Islet precursor cell (in vitro differentiated cells): ENCODE results near the gene TMEM43.
A peak's percentile ranks its signal among the peaks of the same experiment; 100 is the strongest.

Experiments used
- DNase-seq: peaks from one replicate; pipeline ENCODE4 v3.0.0-alpha.2; 2018

The TMEM43 gene

DNA sequence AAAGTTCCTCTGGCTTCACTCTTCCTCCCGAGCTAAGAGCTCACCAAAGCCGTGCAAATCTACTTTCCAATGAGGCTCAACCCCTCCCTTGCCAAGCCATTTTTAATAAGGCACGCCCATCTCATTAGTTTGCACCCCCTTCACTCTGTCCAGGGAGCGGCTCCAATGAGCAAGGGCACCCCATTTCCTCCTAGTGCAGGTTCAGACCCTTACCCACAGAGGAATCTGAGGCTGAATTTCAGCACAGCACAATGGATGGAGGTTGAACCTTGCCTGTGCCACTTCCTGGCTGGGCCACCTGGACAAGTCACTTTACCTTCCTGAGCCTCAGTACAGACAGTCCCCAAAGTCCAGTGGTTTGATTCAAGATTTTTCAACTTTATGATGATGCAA is 28.1 kb downstream of the TMEM43 start:
- DNase-seq = no peak

DNA sequence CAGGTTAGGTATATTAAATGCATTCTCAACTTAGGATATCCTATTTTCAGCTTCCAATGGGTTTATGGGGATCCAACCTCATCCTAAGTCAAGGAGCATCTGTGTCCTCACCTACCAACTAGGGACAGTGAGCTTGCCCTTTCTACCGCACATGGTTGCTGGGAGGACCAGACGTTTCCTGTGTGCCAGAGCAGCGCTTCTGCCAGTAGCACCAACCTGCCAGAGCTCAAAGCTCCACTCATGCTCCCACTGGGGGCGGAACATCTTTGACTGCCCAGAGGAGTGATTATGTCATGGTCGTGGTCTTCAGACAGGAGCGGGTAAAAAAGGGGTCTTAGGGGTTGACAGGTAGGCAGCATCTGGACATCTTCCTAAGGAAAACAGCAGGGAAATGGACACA is 28.8 kb downstream of the TMEM43 start:
- peak; percentile 35 for DNase-seq

DNA sequence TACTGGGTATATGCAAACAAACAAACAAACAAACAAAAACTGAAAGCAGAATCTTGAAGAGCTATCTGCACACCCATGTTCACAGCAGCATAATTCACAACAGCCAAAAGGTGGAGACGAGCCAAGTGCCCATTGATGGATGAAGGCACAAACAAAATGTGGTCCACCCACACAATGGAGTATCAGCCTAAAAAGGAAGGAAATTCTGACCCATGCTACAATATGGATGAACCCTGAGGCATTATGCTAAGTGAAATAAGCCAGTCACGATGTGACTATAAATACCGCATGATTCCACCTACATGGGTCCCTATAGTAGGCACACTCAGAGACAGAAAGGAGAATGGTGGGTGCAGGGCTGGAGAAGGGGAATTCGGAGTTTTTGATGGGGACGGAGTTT is 29.4 kb downstream of the TMEM43 start:
- peak; percentile 18 for DNase-seq

DNA sequence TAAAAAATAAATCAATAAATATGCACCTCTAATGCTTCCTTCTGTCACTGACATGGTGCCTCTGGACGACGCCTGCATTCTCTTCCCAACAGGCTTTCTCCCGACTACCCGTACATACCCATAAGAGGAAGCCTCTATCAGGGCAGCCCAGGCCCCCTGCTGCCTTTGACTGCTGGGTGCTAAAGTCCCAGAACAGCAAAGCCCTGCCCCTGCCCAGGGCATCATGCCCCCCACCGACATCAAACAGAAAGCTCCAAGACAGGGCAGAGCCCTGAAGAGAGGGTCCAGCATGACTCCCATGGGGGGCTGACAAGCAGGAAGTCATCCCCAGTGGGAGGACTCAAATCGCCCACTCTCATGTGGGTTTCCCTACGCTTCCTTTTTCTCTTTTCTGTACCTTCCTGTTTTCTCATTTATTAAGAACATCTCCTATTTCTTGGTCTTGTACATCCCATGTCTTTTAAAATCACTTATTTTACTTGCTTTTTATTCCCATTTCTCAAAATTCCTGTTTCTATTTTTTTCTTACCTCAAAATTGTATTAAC is 30.1 kb downstream of the TMEM43 start:
- DNase-seq = peak; percentile 49

DNA sequence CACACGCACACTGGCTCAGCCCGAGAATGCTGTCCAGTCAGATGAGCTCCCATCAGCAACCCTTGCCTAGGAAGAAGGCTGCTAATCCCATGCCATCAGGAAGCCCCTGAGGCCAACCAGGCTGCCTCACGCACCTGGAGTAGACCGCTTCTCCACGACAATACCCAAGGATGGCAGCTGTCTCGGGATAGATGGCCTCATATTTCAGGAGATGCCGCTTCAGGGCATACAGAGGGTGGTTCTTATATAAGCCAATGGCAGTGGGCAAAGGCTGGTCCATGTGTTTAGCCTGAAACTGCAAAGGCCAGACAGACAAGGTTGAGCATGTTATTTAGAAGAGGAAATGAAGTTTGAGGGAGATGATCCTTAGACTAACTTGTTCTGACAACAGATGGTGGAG is 31.3 kb downstream of the TMEM43 start:
- DNase-seq = no peak

DNA sequence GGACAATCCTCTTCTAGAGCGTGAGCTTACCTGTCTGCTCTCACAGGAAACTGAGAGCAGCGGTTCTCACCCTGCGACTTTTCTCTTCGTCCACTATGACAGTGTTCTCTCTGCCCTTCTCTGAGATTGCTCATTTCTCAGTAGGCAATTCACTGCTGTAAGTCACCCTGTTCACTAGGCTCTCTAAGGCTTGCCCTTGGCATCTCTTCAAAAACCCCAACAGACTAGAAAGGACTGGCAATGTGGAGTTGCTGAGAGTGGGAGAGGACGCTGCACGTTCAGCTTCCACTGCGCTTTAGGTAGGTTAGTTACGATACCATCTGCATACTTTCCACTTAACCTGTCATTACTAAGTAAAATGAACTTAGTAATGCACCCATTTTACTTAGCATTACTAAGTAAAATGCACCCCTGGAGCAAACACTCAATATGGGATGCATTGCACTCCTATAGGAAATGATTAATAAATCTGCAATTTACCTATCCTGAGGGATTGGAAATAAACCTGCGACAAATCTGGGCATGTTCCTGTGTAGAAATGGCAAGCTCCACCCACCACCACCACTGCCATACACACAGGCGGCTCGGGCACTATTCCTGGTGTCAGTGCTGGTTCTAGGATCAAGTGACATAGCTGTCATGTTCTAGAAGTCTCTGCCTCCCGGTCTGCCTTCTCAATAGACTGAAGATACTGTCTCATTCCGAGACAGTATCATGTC is 32.1 kb downstream of the TMEM43 start:
- DNase-seq = no peak

DNA sequence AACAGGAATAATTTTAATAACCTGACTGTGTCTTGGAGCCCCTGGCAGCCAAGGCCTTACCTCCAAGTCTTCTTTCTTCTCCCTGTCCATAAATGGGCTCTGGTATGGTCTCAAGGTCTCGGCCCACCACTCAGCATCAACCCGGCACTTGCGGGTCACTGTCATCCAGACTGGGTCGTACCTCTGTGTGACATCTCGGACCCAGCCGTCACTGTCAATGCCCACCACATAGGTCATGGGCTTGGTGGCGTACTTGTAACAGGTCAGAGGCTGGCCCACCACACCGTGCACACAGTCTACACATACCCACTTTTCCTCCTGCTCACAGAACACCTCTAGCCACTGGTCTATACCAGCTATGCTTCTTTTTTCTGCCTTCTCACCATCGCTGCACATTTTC is 33.1 kb downstream of the TMEM43 start:
- DNase-seq = no peak

DNA sequence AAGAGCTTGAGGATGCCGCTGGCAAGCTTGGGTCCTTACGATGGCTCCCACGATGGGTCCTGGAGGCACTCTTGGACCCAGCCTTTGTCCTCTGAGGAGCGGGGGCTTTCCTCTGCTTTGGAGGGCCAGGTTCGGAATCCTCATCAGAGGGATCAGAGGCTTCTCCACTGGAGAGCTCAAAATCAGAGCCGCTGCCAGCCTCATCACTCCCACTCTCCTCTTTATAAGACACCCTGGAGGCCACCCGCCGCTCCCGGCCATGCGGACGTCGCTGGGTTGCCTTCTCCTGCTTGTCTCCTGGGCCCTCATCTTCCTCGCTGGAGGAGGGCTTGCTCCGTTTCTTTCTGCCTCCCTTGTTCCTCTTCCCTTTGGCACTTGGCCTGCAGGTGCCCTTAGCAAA is 33.5 kb downstream of the TMEM43 start:
- no peak for DNase-seq

DNA sequence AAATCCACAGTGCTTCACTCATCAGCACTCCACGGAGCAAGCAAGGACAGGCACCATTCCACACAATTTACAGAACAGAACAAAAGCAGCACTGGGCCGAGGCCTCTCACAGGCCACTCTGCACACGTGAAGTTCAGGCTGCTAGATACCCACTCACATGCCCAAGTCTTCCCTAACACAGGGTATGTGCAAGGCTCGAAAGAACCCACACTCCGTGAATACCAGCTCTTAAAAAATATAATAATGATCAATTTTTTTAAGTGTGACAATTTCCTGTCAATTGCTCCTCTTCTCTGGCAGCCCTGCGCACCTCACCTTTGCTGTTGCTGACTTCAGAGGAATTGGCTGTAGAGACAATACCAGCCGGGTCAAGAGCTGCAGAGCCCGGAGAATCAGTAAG is 34.6 kb downstream of the TMEM43 start:
- DNase-seq = no peak

DNA sequence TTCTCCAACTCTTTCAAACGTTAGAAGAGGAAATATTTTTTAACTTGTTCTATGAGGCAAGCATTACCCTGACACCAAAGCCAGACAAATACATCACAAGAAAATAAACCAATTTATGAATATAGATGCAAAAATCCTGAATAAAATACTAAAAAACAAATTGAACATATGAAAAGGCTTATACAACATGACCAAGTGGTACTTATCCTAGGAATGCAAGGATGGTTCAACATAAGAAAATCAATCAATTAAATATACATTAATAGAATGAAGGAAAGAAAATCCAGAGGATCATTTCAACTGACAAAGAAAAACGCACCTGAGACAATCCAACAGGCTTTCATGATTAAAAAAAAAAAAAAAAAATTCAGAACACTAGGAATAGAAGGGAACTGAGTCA is 36.4 kb downstream of the TMEM43 start:
- DNase-seq = no peak

DNA sequence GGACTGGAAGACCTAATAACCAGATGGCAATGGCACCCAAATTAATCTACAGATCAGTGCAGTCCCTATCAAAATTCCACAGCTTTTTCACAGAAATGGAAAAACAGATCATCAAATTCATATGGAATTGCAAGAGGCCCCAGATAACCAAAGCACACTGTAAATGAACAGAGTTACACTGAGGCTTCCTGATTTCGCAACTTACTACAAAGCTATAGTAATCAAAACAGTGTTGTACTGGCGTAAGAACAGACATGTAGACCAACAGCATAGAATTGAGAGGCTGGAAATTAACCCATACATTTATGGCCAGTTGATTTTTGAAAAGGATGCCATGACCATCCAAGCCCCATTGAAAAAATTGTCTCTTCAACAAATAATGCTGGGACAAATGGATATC is 37.3 kb downstream of the TMEM43 start:
- DNase-seq = no peak

DNA sequence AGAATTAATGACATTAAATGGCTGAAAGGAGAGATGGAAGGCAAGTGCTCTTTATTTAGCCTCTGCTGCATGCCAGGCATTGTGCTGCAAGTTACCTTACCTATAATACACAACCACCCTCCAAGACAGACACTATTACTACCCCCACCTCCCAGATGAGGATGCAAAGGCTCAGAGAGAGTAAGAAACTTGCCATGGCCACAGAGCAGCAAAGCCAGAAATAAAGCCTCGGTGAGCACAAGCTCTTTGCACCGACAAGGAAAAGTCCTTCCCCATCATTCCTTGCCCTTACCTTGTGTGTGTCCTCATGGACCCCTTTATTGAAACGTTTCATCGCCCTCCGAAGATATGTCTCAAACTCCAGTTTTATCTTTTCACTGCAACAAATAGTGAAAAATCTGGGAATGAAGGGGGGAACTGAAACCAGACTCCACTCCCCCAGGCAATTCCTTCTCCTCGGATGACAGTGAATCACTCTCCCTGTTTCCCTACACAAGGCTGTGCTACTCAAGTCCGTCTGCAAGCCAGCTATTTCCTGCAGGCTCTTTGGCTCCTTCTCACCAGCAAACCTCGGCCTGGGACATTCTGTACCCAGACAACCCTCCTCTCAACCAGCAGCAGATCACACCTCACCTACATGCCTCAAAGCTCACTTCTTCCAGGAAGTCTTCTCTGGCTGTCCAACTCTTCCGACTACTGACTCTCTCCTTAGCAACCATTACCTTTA is 42.2 kb downstream of the TMEM43 start:
- peak; percentile 65 for DNase-seq

DNA sequence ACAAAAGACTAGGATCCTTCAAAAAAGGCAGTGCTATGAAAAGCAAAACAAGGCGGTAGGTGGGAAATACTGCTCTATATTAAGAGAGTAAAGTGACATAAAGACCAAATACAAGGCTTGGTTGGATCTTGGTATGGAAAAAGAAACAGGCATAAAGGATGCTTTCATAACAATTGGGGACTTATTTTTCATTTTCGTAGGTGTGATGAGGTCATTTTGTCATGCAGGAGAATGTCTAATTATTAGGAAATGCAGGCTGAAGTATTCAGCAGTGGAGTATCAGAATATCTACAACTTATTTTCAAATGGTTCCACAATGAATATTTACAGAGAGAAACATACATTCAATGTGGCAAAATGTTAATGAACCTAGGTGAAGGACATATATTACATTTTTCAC is 44.6 kb downstream of the TMEM43 start:
- DNase-seq = no peak

DNA sequence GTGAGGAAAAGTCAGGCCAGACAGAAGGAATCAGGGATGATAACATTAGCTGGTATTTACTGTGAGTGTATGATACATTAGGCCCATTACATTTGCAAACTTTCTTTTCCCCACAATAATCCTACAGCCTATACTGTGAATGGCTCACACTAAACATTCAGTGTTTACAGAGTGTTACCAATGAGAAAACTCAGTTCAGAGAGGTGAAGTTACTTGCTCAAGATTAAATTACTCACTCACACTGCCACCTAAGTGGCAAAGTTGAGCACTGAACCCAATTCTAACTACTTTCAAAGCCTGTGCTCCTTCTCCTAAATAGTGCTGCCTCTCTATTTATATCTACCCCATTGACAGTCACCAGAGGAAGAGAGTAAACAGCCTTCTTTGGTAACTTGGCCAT is 45.0 kb downstream of the TMEM43 start:
- DNase-seq = no peak

DNA sequence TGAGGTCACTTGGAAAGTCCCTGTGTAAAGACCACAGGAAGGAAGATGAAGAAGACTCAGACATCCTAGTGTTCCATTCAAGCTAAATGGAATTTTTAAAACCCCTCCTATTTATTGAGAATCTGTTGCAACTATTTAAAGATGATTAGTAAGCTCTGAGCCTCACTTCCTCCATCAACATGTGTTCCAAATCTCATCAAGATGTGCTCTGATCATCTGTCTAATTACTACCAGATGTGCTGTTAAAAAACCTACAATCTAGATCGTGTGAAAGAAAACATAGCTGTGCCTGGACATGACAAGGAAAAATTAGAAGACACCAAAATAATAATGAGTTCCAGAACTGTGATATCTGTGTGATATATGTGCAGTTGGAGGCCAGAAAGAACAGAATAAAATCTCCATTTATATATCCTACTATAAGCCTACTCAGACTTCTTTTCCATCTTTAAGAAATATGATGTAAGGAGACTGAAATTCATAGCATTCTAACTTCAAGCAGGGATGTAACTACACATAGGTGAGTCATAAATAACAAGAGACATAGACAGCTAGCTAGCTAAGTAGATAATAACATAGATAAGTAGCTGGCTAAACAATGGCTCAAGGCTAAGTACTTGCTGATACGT is 45.8 kb downstream of the TMEM43 start:
- DNase-seq = no peak

DNA sequence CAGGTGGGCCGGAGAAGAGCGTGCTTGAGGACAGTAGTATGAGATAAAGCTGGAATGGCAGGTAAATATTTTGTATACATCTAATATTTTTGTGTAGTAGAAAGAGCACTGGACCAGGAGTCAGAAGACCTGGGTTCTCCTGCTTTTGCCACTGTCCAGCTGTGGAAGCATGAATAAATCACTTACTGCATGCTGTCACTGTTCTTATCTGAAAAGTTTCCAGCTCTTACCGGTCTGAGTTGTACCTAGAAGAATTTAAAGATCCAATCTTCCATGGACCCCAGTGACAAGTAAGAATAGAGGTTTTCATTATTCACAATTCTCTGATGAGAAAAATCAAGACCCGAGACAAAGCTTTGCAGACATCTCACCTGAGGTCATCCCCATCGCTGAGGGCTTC is 47.6 kb downstream of the TMEM43 start:
- DNase-seq = no peak

DNA sequence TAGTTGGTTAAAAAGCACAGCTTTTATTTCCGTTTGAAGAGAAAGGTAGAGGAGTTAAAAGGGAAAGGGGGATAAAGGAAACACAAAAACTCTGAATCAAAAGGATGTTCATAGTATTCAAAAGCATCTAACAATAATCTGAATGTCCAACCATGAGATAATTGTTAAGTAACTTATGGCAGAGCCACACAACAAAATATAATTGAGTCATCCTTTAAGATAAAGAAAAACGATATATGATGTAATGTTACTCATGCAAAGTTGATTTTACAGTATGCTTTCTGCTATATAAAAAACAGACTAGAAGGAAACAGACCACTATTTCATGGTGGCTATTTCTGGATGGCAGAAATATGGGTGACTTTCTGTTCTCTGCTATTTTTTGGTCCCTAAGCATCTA is 49.6 kb downstream of the TMEM43 start:
- no peak for DNase-seq

DNA sequence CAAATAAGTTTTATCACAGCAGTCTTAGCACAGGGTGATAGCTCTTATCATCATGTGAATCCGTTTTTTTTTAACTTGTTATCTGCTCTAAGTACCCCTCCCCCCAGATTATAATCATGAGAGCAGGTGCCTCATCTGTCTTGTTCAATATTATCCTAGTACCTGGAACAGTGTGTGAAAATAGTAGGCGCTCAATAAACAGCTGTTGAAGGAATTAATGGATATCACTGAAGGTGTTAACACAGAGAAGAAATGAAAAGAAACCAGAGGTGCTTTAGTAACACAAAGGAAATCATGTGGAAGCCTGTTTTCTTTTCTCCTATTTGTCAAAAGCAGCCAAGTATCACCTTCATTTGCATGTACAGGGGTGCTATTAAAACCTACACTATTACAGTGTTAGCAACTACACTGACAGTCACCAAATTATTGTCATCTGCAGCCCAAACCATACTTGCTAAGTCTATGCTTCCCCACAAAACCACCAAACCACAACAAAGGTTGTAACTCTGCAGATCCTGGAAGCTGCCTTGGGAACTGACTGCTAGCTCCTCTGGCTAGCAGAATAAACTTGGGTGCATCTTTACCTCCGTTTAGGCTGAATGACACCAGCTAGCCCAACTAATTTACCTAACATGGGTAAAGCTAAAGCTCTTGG is 50.7 kb downstream of the TMEM43 start:
- no peak for DNase-seq

DNA sequence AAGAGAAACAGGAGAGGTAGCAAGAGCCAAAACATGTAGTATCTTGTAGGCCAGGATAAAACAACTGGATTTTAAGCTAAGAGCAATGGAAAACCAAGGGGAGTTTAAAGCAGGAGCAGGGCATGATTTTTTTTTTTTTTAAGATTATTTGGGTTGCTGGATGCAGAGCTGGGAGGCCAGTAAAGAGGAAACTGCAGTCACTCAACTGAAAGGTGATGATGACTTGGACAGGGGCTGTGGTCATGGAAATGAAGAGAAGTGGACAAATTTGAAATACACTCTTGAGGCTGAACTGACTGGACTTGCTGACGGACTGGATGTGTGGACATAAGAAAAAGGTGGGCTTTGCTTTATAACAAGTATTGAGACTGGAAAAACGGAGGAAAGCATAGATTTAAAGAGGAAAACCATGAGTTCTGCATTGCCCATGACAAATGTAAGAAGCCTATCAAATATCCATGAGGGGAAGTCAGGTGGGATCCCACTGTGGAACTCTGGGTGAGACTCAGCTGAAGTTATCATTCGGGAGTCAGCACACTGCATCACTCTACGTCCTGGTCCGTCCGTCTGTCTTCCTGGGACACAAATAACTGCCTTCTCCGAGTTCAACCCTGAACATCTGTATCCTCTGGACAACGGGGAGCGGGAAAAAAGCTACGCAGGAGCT is 52.9 kb downstream of the TMEM43 start:
- DNase-seq = no peak

DNA sequence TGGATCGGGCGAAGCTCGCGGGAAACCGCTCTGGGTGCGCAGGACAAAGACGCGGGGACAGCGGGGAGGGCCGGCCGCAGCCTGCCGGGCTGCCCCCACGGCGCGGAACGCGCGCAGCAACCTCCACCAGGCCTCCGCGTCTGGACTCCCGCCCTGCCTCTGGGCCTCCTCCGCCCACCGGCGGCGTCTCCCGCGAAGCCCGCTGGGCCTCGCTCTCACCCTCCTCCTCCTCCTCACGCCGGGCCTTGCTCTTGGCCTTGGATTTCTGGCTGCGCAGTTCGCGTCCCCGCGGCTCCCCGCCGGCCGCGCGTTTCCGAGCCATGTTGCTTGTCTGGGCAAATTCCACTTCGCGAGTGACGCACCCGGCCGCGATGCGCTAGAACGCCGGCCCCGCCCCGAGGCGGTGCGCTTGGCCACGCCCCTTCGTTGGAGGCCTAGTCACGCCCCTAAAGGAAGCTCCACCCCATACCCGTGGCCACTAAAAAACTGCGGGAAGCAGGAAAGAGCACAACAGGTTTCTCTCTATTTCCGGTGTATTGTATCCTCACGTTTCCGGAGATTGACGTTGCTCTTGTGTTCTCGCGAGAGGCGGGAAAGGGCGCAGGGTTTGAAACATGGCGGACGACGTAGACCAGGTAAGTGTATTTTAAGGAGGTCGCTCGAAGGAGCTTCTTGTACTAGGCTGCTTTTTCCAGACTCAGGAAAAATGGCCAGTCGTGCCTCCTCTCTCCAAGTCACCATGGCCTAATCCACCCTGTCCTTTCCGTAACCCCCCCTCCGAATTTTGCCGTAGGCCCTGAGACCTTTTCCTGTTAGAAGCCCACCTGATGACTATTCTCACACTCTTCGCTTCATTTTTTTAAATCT is 53.6 kb downstream of the TMEM43 start, which contains the start of the genes LSM3 and XPC:
LSM3 (plus strand) TSS at position 571 of the 867 bp plus-strand sequence; CDS start at position 615, 44 bp downstream.
XPC (minus strand) TSS at position 355 of the 867 bp plus-strand sequence; CDS start at position 322, 33 bp downstream.
- DNase-seq = peak; percentile 98

DNA sequence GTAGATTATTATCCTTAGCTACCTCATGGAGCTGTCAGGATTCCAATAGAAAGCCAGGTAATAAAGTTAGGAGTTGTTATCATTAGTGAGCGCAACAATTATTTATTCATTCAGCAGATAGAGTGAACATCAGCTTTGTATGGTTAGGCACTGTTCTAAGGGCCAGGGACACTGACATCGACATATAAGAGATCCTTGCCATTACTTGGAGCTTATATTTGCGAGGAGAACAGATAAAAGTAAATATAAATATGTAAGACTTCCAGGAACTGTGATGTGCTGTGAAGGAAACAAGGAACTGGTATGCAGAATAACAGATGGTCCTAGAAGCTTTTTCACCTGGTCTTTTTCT is 54.2 kb downstream of the TMEM43 start:
- DNase-seq = no peak

DNA sequence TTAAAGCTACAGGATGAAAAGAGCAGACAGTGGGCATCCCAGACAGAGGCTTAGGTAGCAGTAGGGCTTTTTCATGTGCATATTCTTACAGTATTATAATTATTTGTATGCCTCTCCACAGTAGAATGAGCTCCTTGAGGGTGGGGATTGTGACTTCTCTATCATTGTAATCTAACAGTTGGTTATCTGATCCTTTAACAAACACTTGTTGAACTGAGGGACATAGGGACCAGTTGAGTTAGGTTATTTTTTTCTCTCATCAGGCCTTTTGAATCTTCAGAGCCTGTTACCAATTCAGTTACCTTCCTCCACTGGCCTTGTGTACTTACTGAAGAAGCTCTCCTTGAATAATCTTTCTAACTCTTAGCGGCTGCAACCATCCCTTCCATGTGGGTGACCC is 54.9 kb downstream of the TMEM43 start:
- DNase-seq = no peak
